Gastroesophageal sphincter (tissue), 3 donors: ENCODE data around the gene LMOD1.

Experiments used
- CTCF ChIP-seq, 4 experiments: fragments of 200-600 bp in 2 of 4; fragments of 450-650 bp in 2 of 4; sonication (generic) in 1 of 4; IDR thresholded peaks; one replicate each; pipeline ENCODE4 v1.5.1; 2017 to 2019; ENCODE audit warnings: antibody characterized with exemption in 4 of 4, mild to moderate bottlenecking in 2 of 4, moderate library complexity in 2 of 4
- POLR2AphosphoS5 ChIP-seq: sonication (generic); formaldehyde crosslinking; IDR thresholded peaks from one replicate; pipeline ENCODE4 v1.6.1; 2017; ENCODE audit warnings: antibody characterized with exemption

- TF ChIP-seq CTCF (IDR thresholded peaks at IDR 0.05), result peak in 3 of 4 experiments; percentile 25 to 39 (median 33)
- peak; percentile 35 for TF ChIP-seq POLR2AphosphoS5
These were observed 36.5 kb upstream of the LMOD1 start, which contains the start of gene RNPEP for GRCh38 chr1:201982623-201983379.
